ENCODE results near the gene AGAP4.
"Not testable (repeated sequence)": the region's sequence is repeated elsewhere in the genome, so short reads cannot be mapped to it uniquely, and the experiment has no call there.

GRCh38 chr10:45814146-45814545 lies 33.2 kb downstream of the AGAP4 start:
- TF ChIP-seq CTCF (conservative IDR thresholded peaks at IDR 0.05); ZFX (IDR thresholded peaks at IDR 0.05): not testable (repeated sequence)
